ENCODE results near the gene TMEM270. TPM values are rescaled to one million over a fixed set of nuclear protein-coding genes. Genes with fewer than 3 reads are reported as not detected.

The TMEM270 gene
- total RNA-seq, 4 donors from 2014 or later, result not detected

GRCh38 chr7:73892003-73892999 lies 31.3 kb downstream of the TMEM270 start:
- no peak overlapping the region for H3K4me3 ChIP-seq
- no peaks in the 10 kb centered on the region for H3K36me3 ChIP-seq
- no peaks in the 10 kb centered on the region for H3K9me3 ChIP-seq
- H3K4me1 ChIP-seq, result peaks cover 0 to 58% (median 24%) of the 10 kb centered on the region in 3 donors
- peaks cover 0 to 15% (median 0%) of the 10 kb centered on the region in 4 donors for H3K27me3 ChIP-seq
- intact Hi-C loops (cut with DNase I), result loop anchor here (10.0 kb wide), 1 partner anchor 132 kb away; the partner anchor contains the start of gene ELN
- TF ChIP-seq CTCF (IDR thresholded peaks at IDR 0.05) (no peak), POLR2A (IDR thresholded peaks at IDR 0.05) (no peak)
- H3K27ac ChIP-seq, result peak overlapping the region in 3 of 4 donors; percentile 52 to 89 (median 80)
- no peak for DNase-seq
- WGBS, 2 donors, result 46 to 53% methylated on average over 11 of the region's 11 CpGs

GRCh38 chr7:73893342-73894101 lies 32.6 kb downstream of the TMEM270 start:
- H3K4me1 ChIP-seq, result peaks cover 0 to 58% (median 23%) of the 10 kb centered on the region in 3 donors
- no peaks in the 10 kb centered on the region for H3K36me3 ChIP-seq
- no peak for DNase-seq
- H3K27me3 ChIP-seq, result peaks cover 0 to 8% (median 0%) of the 10 kb centered on the region in 4 donors
- no peak overlapping the region for H3K4me3 ChIP-seq
- WGBS, 2 donors, result 24 to 37% methylated on average over 2 to 3 of the region's 22 CpGs
- no peaks in the 10 kb centered on the region for H3K9me3 ChIP-seq
- intact Hi-C loops (cut with DNase I), result loop anchor here (10.0 kb wide), 1 partner anchor 131 kb away; the partner anchor contains the start of gene ELN
- peak overlapping the region; percentile 13 to 89 (median 66) for H3K27ac ChIP-seq
- TF ChIP-seq POLR2A (IDR thresholded peaks at IDR 0.05) (no peak), CTCF (IDR thresholded peaks at IDR 0.05) (no peak)

GRCh38 chr7:73894166-73894565 lies 33.2 kb downstream of the TMEM270 start:
- TF ChIP-seq POLR2A (IDR thresholded peaks at IDR 0.05), result no peak
- TF ChIP-seq CTCF (IDR thresholded peaks at IDR 0.05), result no peak
- intact Hi-C loops (cut with DNase I), result loop anchor here (10.0 kb wide), 1 partner anchor 131 kb away; the partner anchor contains the start of gene ELN
- no peaks in the 10 kb centered on the region for H3K9me3 ChIP-seq
- H3K27ac ChIP-seq, result peak overlapping the region; percentile 13 to 89 (median 68)
- H3K36me3 ChIP-seq, result no peaks in the 10 kb centered on the region
- 75 to 81% methylated on average over 4 to 6 of the region's 6 CpGs for WGBS, 2 donors
- no peak for DNase-seq
- peaks cover 0 to 8% (median 0%) of the 10 kb centered on the region in 4 donors for H3K27me3 ChIP-seq
- H3K4me3 ChIP-seq, result no peak overlapping the region
- peaks cover 0 to 60% (median 23%) of the 10 kb centered on the region in 3 donors for H3K4me1 ChIP-seq

- intact Hi-C loops (cut with DNase I), result loop anchor here (10.0 kb wide), 1 partner anchor 130 kb away; the partner anchor contains the start of gene ELN
- WGBS, 2 donors, result 44 to 75% methylated on average over 7 to 8 of the region's 20 CpGs
- H3K4me1 ChIP-seq, result peaks cover 0 to 66% (median 29%) of the 10 kb centered on the region in 3 donors
- no peak overlapping the region for H3K4me3 ChIP-seq
- H3K27ac ChIP-seq, result peak overlapping the region; percentile 13 to 89 (median 68)
- H3K36me3 ChIP-seq, result no peaks in the 10 kb centered on the region
- no peak for TF ChIP-seq POLR2A (IDR thresholded peaks at IDR 0.05)
- no peak for TF ChIP-seq CTCF (IDR thresholded peaks at IDR 0.05)
- peaks cover 0 to 8% (median 0%) of the 10 kb centered on the region in 4 donors for H3K27me3 ChIP-seq
- no peak for DNase-seq
- no peaks in the 10 kb centered on the region for H3K9me3 ChIP-seq
These were observed 34.0 kb downstream of the TMEM270 start for GRCh38 chr7:73894733-73895551.
